Transverse colon (tissue), 4 donors: Measurements from ENCODE around the gene NLRC5. TPM values are rescaled to one million over a fixed set of nuclear protein-coding genes. Genes with fewer than 3 reads are reported as not detected.

ENCODE experiments used
- DNase-seq: peaks from one replicate; pipeline ENCODE4 v3.0.0-alpha.2; 2019
- H3K27ac ChIP-seq, 4 donors: fragments of 200-600 bp; sonication (generic); 2 replicates each; pipeline ENCODE4 v1.5.1; 2016 to 2018; ENCODE audit warnings: inconsistent platforms in 4 of 4
- H3K27me3 ChIP-seq: fragments of 200-600 bp; sonication (generic); 2 replicates; pipeline ENCODE4 v1.5.1; 2017; ENCODE audit warnings: inconsistent platforms
- H3K36me3 ChIP-seq, 4 donors: fragments of 200-600 bp; sonication (generic); 2 replicates each; pipeline ENCODE4 v1.5.1; 2017 to 2019; ENCODE audit warnings: inconsistent platforms in 4 of 4
- H3K4me1 ChIP-seq, 4 donors: fragments of 200-600 bp; sonication (generic); 2 replicates each; pipeline ENCODE4 v1.5.1; 2017 to 2020; ENCODE audit warnings: inconsistent platforms in 4 of 4
- H3K4me3 ChIP-seq, 4 donors: fragments of 200-600 bp; sonication (generic); 1 replicate in 1 of 4; 2 replicates in 3 of 4; pipeline versions ENCODE4 v1.5.1 to v1.6.1; 2017 to 2019; ENCODE audit warnings: inconsistent platforms in 4 of 4
- H3K9me3 ChIP-seq, 2 donors: fragments of 200-600 bp; sonication (generic); 2 replicates each; pipeline ENCODE4 v1.5.1; 2017 to 2019; ENCODE audit warnings: inconsistent platforms in 2 of 2
- EP300 ChIP-seq: sonication (generic); formaldehyde crosslinking; IDR thresholded peaks from one replicate; pipeline ENCODE4 v1.6.1; 2017; ENCODE audit warnings: antibody characterized with exemption, low read depth
- POLR2A ChIP-seq: fragments of 450-650 bp; IDR thresholded peaks from one replicate; pipeline ENCODE4 v1.6.1; 2016; ENCODE audit warnings: antibody characterized with exemption, mild to moderate bottlenecking, moderate library complexity
- POLR2AphosphoS5 ChIP-seq, 3 donors: sonication (generic); formaldehyde crosslinking; IDR thresholded peaks; one replicate each; pipeline ENCODE4 v1.6.1; 2016; ENCODE audit warnings: antibody characterized with exemption in 3 of 3
- WGBS, 2 donors: methylation state at CpG; one replicate each; pipeline ENCODE4 v1.1.5; 2018; ENCODE audit warnings: low coverage in 1 of 2; 5-methylcytosine and 5-hydroxymethylcytosine counted together
- in situ Hi-C, 4 donors: fragments of 200-750 bp; cut with MboI; loops; one replicate each; pipeline versions ENCODE4 v1.15.0 to v1.15.1; 2017; ENCODE audit warnings: low sequenced_read_pairs in 3 of 4, low pct_ligation_motif_present in 1 of 4, low pct_unique_long_range_greater_than_20kb in 1 of 4
- intact Hi-C: fragments of 100-400 bp; cut with DNase I; formaldehyde crosslinking; loops from one replicate; pipeline ENCODE4 v1.15.1; 2023; ENCODE audit warnings: low total_unique reads
- total RNA-seq, 4 donors: library from RNA; depleted of rRNA; stranded (reverse); fragments of >200 nt; gene quantifications; one replicate each; pipeline ENCODE4 v1.1.0, GENCODE V29; 2016
- TF ChIP-seq, protein P1 (sequence below), 5 experiments: fragments of 200-600 bp in 3 of 5; fragments of 450-650 bp in 2 of 5; sonication (generic) in 3 of 5; IDR thresholded peaks; 1 replicate in 2 of 5; 2 replicates in 3 of 5; pipeline ENCODE4 v1.5.1; 2016 to 2017; ENCODE audit warnings: antibody characterized with exemption in 5 of 5, inconsistent platforms in 3 of 5, mild to moderate bottlenecking in 2 of 5, moderate library complexity in 1 of 5

Gene NLRC5
- total RNA-seq, 4 donors from 2014 or later: 59.4 to 171 (median 73.6) TPM

DNA sequence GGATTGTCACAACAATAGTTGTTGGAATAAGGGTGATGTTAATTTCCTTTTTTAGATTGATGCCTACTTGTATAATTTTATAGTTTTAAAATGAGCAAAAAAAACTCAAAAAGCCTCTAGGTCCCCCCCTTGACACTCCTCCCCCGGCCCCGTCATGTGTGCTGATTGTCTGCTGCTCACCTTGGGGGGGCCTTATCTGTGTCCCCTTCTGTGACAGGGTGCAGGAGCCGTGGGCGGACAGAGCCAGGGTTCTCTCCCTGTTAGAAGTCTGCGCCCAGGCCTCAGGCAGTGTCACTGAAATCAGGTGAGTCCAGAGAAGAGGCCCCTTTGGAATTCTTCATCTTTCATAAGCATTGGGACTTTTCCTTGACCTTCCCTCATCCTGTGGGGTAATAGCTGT is 75.6 kb downstream of the NLRC5 start:
- Histone ChIP-seq H3K9me3 (no peaks in the 10 kb centered on the region), H3K27ac (no peak overlapping the region), H3K27me3 (no peaks in the 10 kb centered on the region), H3K36me3 (no peaks in the 10 kb centered on the region), H3K4me3 (no peak overlapping the region), H3K4me1 (peaks cover 0 to 10% (median 2%) of the 10 kb centered on the region in 4 donors)
- TF ChIP-seq, protein P1, sequence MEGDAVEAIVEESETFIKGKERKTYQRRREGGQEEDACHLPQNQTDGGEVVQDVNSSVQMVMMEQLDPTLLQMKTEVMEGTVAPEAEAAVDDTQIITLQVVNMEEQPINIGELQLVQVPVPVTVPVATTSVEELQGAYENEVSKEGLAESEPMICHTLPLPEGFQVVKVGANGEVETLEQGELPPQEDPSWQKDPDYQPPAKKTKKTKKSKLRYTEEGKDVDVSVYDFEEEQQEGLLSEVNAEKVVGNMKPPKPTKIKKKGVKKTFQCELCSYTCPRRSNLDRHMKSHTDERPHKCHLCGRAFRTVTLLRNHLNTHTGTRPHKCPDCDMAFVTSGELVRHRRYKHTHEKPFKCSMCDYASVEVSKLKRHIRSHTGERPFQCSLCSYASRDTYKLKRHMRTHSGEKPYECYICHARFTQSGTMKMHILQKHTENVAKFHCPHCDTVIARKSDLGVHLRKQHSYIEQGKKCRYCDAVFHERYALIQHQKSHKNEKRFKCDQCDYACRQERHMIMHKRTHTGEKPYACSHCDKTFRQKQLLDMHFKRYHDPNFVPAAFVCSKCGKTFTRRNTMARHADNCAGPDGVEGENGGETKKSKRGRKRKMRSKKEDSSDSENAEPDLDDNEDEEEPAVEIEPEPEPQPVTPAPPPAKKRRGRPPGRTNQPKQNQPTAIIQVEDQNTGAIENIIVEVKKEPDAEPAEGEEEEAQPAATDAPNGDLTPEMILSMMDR (IDR thresholded peaks at IDR 0.05): no peak
- no peak for TF ChIP-seq EP300
- no peak for TF ChIP-seq POLR2AphosphoS5 (IDR thresholded peaks at IDR 0.05)
- TF ChIP-seq POLR2A: no peak
- in situ Hi-C loops: loop anchor here in 1 of 4 donors (25.0 kb wide), 1 partner anchor 203 kb away; the partner anchor contains the start of gene SLC12A3
- DNase-seq: no peak
- intact Hi-C loops: no loop called here
- WGBS, 2 donors: 90 to 95% methylated on average over 2 to 5 of the region's 5 CpGs

DNA sequence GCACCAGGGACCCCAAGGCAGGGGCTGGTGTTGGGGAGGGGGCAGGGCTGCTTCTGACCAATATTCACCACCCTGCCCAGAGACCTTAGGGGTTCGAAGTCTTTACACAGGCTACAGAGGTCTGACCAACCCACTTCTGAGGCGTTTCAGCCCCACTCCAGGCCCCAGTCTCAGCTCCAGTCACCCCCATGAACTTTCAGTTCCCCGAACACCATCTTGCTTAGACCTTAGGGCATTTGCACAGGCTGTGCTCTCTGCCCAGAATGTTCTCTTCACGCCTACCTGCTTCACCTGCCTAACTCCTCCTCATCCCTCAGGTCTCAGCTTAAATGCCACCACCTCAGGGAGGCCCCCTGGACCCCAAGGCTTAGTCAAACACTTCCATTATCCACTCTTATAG is 77.3 kb downstream of the NLRC5 start:
- H3K27me3 ChIP-seq: no peaks in the 10 kb centered on the region
- peaks cover 0 to under 1% (median 0%) of the 10 kb centered on the region in 4 donors for H3K4me1 ChIP-seq
- no peak overlapping the region for H3K4me3 ChIP-seq
- TF ChIP-seq POLR2A (no peak), POLR2AphosphoS5 (IDR thresholded peaks at IDR 0.05) (no peak), EP300 (no peak)
- TF ChIP-seq, protein P1 (IDR thresholded peaks at IDR 0.05): no peak
- 79% methylated on average over 4 of the region's 4 CpGs; no CpG with 5 or more reads in 1 of the 2 donors for WGBS, 2 donors
- no peaks in the 10 kb centered on the region for H3K9me3 ChIP-seq
- no peak for DNase-seq
- intact Hi-C loops: no loop called here
- no peaks in the 10 kb centered on the region for H3K36me3 ChIP-seq
- no peak overlapping the region for H3K27ac ChIP-seq
- in situ Hi-C loops: loop anchor here in 1 of 4 donors (25.0 kb wide), 1 partner anchor 204 kb away; the partner anchor contains the start of gene SLC12A3

- WGBS, 2 donors: 96% methylated on average over 3 of the region's 3 CpGs; no CpG with 5 or more reads in 1 of the 2 donors
Measured at GRCh38 chr16:57067347-57067746, 78.0 kb downstream of the NLRC5 start.

GRCh38 chr16:57069053-57069452 is 79.7 kb downstream of the NLRC5 start:
- intact Hi-C loops (loop anchor here (1.0 kb wide), 1 partner anchor 28 kb away; no protein-coding TSS in a partner anchor), in situ Hi-C loops (loop anchor here in 1 of 4 donors (25.0 kb wide), 1 partner anchor 207 kb away; the partner anchor contains the start of gene SLC12A3)
- WGBS, 2 donors: 91 to 93% methylated on average over 6 to 7 of the region's 7 CpGs
- H3K9me3 ChIP-seq: no peaks in the 10 kb centered on the region
- H3K4me3 ChIP-seq: no peak overlapping the region
- no peaks in the 10 kb centered on the region for H3K27me3 ChIP-seq
- H3K36me3 ChIP-seq: peaks cover 0 to 5% (median 0%) of the 10 kb centered on the region in 4 donors
- no peak for DNase-seq
- TF ChIP-seq POLR2AphosphoS5 (IDR thresholded peaks at IDR 0.05): no peak
- H3K27ac ChIP-seq: no peak overlapping the region
- H3K4me1 ChIP-seq: no peaks in the 10 kb centered on the region

More at GRCh38 chr16:57067347-57067746, 78.0 kb downstream of the NLRC5 start:
- Histone ChIP-seq H3K36me3 (no peaks in the 10 kb centered on the region), H3K27me3 (no peaks in the 10 kb centered on the region), H3K27ac (no peak overlapping the region), H3K4me3 (no peak overlapping the region), H3K9me3 (no peaks in the 10 kb centered on the region), H3K4me1 (no peaks in the 10 kb centered on the region)
- DNase-seq: no peak
- in situ Hi-C loops (loop anchor here in 1 of 4 donors (25.0 kb wide), 1 partner anchor 205 kb away; the partner anchor contains the start of gene SLC12A3), intact Hi-C loops (no loop called here)
- TF ChIP-seq EP300 (no peak), POLR2AphosphoS5 (IDR thresholded peaks at IDR 0.05) (no peak), POLR2A (no peak)
- TF ChIP-seq, protein P1 (IDR thresholded peaks at IDR 0.05): no peak
